Suppressor macrophage treated with lipopolysaccharide for 4 hours (primary cell): Measurements from ENCODE around the gene FRAT2.

Source experiments
- DNase-seq: peaks from one replicate; pipeline ENCODE4 v3.0.0-alpha.2; 2020

Gene FRAT2, protein sequence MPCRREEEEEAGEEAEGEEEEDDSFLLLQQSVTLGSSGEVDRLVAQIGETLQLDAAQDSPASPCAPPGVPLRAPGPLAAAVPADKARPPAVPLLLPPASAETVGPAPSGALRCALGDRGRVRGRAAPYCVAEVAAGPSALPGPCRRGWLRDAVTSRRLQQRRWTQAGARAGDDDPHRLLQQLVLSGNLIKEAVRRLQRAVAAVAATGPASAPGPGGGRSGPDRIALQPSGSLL

DNA sequence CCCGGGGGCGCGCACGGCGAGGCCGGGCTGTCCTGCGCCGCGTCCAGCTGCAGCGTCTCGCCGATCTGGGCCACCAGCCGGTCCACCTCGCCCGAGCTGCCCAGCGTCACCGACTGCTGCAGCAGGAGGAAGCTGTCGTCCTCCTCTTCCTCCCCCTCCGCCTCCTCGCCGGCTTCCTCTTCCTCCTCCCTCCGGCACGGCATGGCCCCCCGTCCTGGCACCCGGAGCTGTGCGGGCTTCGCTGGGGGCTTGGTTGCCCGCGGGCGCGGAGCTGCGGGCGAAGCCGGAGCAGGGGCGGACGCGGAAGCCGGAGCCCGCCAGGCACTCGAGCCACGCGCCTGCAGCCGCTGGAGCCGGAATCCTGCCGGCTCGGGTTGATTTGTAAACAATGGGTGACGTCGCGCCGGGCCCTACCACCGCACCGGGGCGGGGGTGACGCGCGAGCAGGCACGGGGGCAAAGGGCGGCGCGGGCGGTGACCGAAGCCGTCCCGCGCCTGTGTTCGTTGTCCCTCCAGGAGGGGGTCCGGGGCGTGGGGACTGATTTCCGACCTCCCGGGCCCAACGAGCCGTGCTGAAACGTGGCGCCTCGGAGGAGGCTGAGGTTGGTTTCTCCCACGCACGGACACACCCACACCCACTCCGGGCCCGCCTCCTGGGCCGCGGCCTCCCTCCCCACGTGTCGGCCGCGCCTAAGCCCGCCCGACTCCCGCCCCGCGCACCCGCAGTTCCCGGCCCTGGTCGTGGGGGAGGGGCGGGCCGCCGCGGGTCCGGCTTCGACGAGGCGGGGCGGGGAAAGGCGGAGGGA lies at the start of gene FRAT2:
FRAT2 (minus strand) TSS at position 360 of the 806 bp plus-strand sequence; CDS start at position 203, 157 bp downstream.
- DNase-seq: peak; percentile 93

DNA sequence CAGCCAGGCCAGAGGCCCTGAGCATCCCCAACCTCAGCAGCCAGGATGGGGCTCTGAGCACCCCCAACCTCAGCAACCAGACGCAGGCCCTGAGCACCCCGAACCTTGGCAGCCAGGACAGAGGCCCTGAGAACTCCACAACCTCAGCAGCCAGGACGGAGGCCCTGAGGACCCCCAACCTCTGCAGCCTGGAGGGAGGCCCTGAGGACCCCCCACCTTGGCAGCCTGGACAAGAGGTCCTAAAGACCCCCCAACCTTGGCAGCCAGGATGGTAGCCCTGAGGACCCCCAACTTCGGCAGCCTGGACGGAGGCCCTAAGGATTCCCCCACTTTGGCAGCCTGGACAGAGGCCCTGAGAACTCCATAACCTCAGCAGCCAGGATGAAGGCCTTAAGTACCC lies 49.6 kb upstream of the FRAT2 start:
- no peak for DNase-seq

DNA sequence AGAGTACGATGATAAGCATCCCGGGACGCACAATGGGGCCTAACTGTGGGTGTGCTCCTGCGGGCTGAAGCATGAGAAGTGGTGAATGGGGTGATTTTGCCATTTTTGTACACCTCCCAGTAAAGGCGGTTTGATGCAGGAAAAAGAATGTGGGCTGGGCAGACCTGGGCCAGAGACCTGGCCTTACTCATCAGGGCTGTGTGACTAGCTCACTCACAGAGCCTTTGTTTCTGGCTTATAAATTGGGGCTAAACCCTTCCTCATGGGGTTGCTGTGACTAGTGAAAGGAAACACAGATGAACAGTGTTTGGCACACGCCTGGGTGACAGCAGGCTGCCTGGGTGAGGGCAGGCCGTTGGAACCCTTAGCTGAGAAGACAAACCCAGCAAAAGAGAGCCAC lies 48.6 kb upstream of the FRAT2 start:
- no peak for DNase-seq

- DNase-seq: no peak
These were observed 47.1 kb upstream of the FRAT2 start for GRCh38 chr10:97381626-97382025.

DNA sequence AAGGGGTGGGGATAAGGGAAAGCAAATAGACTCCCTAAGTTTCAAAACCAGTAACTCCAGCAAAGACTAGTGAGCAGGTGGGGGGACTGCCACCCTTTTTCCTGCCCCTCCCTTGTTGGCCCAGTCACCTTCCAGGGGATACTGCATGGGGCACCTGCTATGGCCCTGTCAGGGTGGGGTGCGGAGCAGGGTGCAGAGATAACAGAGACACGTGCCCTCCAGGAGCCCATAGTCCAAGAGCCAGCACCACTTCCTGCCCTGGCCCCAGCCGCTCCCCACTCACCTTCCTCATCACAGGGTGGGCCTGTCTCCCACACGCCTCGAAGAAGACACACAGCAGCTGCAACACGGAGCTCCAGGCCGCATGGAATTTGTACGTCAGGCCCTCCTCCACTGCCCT lies 46.0 kb upstream of the FRAT2 start:
- no peak for DNase-seq

DNA sequence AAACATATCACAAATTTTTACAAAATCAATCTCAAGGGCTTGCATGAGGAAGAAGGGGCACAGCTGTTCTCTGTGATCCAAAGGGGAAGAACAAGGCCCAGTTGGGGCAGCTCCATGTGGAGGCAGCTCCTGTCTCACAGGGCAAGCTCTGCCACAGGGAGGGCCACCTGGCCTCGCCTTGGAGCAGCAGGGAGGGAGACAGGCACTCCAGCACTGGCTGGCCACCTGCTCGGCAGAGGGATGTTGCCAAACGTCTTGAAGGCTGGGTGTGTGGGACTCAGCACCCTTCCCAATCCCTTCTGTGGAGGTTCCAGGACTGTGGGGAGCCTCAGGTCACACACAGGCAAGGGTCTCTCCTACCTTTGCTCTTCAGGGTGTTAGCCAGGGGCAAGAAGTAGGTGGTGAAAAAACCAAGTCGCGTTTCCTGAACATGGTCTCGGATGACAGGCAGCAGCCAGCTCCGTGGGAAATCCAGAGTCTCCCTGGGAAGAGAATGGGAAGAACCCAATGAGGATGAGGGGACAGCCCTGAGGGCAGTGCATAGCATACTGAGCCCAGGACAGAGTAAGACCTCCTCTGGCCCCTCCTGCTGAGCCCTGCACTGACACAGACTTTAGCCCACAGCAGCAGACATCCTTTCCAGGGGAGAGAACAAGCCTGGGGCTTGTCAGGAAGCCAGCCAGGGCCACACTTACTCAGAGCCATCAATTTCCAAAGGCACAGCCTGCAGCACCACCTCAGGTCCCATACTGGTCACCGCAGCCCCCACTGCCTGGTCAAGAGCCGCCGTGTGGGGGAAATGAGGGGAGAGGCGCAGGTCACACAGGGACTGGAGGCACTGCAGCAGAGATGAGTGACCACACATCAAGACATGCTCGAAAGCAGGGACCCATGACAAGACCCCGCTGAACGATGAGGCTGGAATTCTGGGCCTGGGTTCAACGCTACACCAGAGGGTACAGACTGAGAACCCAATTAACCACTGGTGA lies 44.7 kb upstream of the FRAT2 start:
- no peak for DNase-seq

GRCh38 chr10:97376413-97376812 lies 41.9 kb upstream of the FRAT2 start:
- DNase-seq: peak; percentile 65

GRCh38 chr10:97373456-97373855 lies 38.9 kb upstream of the FRAT2 start:
- DNase-seq: no peak

GRCh38 chr10:97372233-97372875 lies 37.8 kb upstream of the FRAT2 start:
- no peak for DNase-seq

DNA sequence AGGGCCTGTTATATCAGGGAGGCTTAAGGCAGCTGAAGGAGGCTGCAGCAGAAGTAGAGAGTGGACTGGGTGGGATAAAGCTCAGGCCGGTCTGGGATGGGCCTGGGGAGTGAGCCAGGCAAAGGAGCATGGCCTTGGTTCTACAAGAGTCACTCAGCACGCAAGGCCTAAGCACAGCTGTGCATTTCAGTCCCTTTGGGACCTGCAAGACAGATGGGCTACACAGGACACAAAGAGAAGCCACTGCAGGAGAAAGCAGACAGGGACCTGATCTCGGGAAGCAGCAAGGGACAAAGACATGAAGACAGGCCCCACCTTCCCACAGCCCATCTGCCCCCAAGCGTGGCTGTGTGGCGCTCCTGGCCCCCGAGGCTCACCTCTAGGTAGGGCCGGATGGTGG lies 37.2 kb upstream of the FRAT2 start:
- no peak for DNase-seq

DNA sequence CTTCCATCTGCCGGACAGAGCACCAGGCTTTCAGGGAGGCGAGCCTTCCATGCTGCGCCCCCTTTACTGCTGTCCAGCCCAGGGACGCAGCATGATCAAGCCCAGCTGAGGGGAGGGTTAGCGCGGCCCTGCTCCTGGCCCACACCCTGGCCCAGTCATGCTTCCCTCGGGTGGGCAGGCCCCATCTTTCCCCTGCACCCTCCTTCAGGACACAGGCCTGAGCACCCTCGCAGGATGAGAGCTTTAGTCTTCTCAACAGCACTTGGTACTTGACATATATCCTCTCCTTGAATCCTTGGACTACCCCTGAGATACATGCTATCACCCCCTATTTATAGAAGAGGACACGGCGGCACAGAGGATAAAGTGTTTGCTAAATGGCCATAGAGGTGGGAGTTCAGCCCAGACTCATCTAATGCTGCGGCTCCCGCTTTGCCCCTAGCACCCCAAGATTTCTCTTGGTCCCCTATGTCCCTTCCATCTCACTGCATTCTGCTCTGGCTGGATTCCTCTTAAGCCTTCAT lies 32.7 kb upstream of the FRAT2 start:
- DNase-seq: no peak

DNA sequence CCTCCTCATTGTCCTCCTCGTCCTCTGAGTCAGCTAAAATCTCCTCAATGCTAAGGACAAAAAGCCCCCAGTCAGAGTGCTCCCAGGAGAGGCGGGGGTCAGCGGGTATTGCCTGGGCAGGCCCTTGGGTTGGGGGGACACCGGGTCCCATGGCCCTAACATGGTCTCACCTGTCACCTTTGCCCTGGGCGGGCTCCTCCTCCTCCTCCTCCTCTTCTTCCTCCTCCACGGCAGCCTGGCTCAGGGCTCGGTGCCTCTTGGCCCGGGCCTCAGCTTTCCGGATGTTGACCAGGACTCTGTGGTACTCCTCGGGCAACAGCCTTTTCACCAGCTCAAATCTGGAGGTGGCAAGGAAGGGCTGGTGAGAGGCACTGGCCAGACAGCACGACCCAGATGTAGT lies 32.0 kb upstream of the FRAT2 start:
- no peak for DNase-seq

DNA sequence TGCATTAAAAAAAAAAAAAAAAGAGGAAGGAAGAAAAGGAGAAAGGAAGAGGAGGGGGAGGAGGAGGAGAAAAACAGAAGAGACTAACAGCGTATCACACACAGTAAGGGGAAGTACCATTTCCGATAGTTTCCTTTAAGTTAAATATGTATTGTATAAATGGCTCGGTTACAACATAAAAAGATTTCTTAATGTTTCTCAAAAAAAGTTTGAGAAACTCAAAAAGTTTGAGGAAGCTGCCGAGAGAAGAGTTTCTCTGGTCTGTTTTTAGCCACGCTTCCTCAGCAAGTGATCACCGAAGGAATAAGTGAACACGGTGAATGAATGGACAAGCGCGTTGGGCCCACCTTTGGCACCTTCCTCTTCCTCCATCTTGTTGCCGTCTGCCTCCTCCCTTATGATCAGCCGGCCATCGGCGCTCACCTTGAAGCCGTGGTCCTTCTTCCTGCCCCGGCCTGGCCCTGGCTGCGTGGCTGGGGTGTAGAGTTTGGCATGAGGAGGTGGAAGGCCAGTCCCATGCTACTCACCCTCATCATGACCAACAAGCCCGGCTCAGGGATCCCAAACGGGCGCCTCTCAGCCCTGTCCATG lies 31.3 kb upstream of the FRAT2 start:
- DNase-seq: peak; percentile 94

DNA sequence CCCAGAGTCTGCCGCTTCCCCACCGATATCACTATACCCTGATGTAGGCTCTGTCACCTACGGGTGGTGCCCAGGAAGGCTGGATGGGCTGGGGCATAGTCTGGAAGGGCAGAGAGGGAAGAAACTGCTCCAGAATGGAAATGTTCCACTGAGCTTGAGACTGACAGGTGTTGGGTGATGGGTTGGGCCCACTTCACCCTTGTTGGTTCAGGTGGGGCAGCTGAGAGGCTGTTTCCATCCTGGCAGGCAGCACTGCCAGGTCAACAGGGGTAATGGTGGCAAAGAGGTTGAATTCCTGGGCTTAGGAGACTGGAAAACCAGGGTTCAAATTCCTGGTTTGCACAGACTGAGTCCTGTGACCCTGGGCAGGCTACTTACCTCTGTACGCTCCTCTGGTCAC lies 28.5 kb upstream of the FRAT2 start:
- DNase-seq: no peak

DNA sequence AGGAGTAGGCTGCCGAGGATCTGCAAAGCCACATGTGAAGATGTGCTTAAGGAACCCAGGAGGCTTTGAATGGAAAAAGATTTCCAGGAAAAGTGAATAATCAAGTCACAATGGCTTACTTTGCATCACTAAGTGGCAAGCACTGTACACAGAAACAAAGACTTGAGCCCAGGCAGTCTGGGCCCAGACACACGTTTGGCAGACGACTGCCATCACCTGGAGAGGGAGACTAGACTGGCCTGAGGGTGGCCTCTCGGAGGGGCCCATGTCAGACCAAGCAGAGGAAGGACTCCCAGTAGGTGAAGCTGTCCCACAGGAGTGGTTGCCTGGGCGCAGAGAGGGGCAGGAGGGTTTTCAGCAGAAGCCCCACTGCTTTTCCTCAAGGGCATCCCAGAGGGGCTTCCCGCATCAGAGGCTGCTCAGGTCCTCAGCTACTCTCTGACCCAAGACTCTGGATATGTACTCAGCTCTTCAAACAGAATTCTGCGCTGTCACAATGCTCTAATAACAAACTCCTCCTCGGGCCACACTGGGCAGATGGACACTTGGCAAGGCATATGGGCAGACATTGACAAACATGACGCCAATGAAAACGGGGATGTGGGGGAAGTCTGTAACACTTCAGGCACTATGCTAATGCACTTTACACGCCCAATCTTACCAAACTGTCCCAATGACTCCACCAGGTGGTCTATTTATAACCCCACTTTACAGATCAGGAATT lies 27.9 kb upstream of the FRAT2 start:
- no peak for DNase-seq

- DNase-seq: peak; percentile 38
These were observed 27.0 kb upstream of the FRAT2 start for GRCh38 chr10:97361537-97361901.

DNA sequence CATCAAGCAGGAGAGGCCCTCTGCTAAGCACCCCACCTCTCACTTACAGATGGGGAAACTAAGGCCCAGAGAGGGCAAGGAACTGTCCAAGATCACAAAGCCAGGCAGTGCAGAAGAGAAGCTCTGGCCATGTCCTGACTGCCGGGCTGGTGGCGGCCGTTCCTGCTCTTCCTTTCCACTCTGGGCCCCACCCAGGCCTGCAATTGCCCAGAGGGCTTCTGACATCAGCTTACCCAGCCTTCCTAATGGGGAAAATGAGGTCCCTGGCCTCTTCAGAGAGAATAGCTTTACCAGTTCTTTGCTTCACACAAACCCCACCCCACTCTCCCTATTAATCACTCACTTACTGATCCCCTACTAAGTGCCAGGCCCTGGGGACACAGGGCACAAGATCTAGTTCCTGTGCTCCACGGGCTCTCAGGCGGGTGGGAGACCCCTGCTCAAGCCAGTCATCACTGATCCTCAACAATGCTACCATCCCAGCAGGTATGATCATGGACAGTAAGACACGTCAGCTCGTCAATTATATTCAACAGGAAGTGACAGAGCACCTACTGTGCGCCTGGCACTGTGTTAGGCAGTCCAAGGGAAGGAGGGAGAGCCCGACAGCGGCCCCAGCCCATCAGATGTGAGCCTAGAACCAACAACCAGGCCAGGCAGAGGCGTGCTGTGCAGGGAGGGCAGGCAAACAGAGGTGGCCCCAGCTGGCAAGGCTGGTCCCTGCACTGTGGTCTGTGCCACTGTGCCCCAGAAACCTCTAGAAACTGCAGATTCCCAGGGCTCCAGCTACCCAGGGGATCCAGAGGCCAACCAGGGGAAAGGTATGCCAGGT lies 26.4 kb upstream of the FRAT2 start:
- no peak for DNase-seq

DNA sequence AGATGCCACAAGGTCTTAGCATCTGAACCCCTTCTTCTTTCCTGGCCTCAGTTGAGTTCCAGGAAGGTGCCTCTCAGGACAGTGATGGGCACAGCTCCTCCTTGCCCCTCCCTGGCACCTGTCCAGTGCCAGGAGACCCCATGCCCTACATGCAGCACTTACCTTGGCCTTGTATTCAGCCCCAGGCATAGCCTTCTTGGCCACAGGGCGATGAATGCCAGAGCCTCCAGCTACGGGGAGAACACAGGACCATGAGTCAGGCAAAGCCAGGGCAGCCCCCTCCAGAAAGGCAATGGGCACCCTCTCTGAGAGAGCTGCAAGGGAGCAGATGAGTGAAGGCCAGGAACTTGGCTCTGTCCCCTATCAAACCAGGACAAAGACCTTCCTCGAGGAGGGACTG lies 24.3 kb upstream of the FRAT2 start:
- DNase-seq: no peak

DNA sequence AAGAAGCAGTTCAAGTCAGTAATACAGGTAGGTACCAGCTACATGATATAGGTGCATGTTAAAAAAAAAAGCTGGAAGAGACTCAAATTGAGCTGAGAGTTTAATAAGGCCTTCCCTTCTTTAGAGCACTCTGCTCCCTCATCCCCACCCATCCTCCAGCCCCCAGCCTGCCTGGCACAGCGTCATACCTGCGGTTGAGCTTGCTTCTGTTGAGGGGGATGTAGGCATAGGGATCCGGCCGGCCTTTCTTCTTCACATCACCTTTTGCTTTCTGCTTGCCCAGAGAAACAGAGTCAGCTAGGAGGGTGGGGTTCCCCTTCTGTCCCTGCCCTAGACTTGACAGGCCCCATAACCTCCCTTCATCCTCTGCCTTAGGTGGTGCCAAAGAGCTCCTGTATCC lies 23.8 kb upstream of the FRAT2 start:
- no peak for DNase-seq

- DNase-seq: no peak
These were observed 22.4 kb upstream of the FRAT2 start for GRCh38 chr10:97356918-97357317.
